HEK293 (cell line): Measurements from ENCODE around the gene ABCA3.
A peak's percentile ranks its signal among the peaks of the same experiment; 100 is the strongest.

ENCODE experiments used
- BCL11B ChIP-seq: fragments of 450-650 bp; formaldehyde crosslinking; IDR thresholded peaks from 2 replicates; pipeline ENCODE4 v1.5.1; 2016; ENCODE audit warnings: low read depth, missing biosample characterization, missing genetic modification characterization
- CTCF ChIP-seq: fragments of 450-650 bp; formaldehyde crosslinking; IDR thresholded peaks from 2 replicates; pipeline ENCODE4 v1.5.1; 2016; ENCODE audit warnings: missing biosample characterization, missing genetic modification characterization
- PRDM4 ChIP-seq: fragments of 450-650 bp; formaldehyde crosslinking; IDR thresholded peaks from 2 replicates; pipeline ENCODE4 v1.5.1; 2017; ENCODE audit warnings: missing biosample characterization, missing genetic modification characterization
- ZBTB1 ChIP-seq: fragments of 450-650 bp; formaldehyde crosslinking; IDR thresholded peaks from 2 replicates; pipeline ENCODE4 v1.5.1; 2016; ENCODE audit warnings: missing biosample characterization, missing genetic modification characterization
- ZBTB7A ChIP-seq: fragments of 450-650 bp; formaldehyde crosslinking; IDR thresholded peaks from 2 replicates; pipeline ENCODE4 v1.5.1; 2016; ENCODE audit warnings: low read depth, missing biosample characterization, missing genetic modification characterization
- ZNF157 ChIP-seq: fragments of 450-650 bp; formaldehyde crosslinking; IDR thresholded peaks from 2 replicates; pipeline ENCODE4 v1.5.1; 2016; ENCODE audit warnings: missing biosample characterization, missing genetic modification characterization
- ZNF175 ChIP-seq: fragments of 450-650 bp; formaldehyde crosslinking; IDR thresholded peaks from 2 replicates; pipeline ENCODE4 v1.5.1; 2016; ENCODE audit warnings: missing biosample characterization, missing genetic modification characterization
- ZNF623 ChIP-seq: fragments of 450-650 bp; formaldehyde crosslinking; IDR thresholded peaks from 2 replicates; pipeline ENCODE4 v1.5.1; 2016; ENCODE audit warnings: missing biosample characterization, missing genetic modification characterization
- ZNF768 ChIP-seq: fragments of 450-650 bp; formaldehyde crosslinking; IDR thresholded peaks from 2 replicates; pipeline ENCODE4 v1.5.1; 2018; ENCODE audit warnings: missing biosample characterization, mild to moderate bottlenecking, missing genetic modification characterization

DNA sequence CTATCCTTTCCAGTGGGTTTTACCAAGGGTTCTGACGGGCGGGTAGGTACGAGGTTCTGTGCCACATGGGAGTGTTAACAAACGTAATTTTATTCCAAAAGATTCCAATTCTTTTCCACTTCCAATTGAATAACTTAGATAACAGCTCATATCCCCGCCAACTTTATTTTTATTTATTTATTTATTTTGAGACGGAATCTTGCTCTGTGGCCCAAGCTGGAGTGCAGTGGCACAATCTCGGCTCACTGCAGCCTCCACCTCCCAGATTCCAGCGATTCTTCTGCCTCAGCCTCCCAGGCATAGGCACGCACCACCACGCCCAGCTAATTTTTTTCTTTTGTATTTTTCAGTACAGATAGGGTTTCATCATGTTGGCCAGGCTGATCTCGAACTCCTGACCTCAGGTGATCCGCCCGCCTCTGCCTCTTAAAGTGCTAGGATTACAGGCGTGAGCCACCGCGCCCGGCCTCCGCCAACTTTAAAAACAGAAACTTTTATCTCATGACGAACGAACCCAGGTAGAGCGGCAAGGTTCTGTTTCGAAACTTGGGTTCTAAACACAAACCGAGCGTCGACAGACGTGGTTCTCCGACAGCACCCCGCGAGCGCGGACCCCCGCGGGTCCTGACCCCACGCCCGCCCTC is 89.8 kb downstream of the ABCA3 start:
- TF ChIP-seq BCL11B (tag by site-specific recombination) (0 out of 2 replicates have a peak, but pooled peaks have one; percentile 25), ZNF768 (tag by site-specific recombination) (no peak), ZNF623 (tag by site-specific recombination) (no peak), ZBTB7A (tag by site-specific recombination) (no peak), PRDM4 (tag by site-specific recombination) (no peak), ZBTB1 (tag by site-specific recombination) (no peak), CTCF (tag by site-specific recombination) (no peak), ZNF157 (tag by site-specific recombination) (no peak), ZNF175 (tag by site-specific recombination) (no peak)
